ENCODE data around the gene RFPL1. TPM values are rescaled to one million over a fixed set of nuclear protein-coding genes. Genes with fewer than 3 reads are reported as not detected.

RFPL1 gene
- polyA plus RNA-seq, 1 donor from 2014 or later: not detected

DNA sequence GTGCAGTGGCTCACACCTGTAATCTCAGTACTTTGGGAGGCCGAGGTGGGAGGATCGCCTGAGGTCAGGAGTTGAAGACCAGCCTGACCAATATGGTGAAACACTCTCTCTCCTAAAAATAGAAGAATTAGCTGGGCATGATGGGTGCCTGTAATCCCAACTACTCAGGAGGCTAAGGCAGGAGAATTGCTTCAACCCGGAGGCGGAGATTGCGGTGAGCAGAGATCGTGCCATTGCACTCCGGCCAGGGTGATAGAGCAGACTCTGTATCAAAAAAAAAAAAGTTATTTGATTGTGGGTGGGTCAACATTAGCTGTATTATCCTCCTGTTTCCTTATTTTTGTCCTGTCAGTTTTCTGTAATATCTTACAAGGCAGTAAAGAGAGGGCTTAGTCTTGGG, 11.9 kb upstream of the RFPL1 start:
- no peak for TF ChIP-seq MXI1 (conservative IDR thresholded peaks at IDR 0.05; ENCODE audit: poor library complexity, severe bottlenecking)
- TF ChIP-seq, protein P1, sequence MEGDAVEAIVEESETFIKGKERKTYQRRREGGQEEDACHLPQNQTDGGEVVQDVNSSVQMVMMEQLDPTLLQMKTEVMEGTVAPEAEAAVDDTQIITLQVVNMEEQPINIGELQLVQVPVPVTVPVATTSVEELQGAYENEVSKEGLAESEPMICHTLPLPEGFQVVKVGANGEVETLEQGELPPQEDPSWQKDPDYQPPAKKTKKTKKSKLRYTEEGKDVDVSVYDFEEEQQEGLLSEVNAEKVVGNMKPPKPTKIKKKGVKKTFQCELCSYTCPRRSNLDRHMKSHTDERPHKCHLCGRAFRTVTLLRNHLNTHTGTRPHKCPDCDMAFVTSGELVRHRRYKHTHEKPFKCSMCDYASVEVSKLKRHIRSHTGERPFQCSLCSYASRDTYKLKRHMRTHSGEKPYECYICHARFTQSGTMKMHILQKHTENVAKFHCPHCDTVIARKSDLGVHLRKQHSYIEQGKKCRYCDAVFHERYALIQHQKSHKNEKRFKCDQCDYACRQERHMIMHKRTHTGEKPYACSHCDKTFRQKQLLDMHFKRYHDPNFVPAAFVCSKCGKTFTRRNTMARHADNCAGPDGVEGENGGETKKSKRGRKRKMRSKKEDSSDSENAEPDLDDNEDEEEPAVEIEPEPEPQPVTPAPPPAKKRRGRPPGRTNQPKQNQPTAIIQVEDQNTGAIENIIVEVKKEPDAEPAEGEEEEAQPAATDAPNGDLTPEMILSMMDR (IDR thresholded peaks at IDR 0.05; ENCODE audit: poor library complexity, severe bottlenecking): no peak
- no peak for TF ChIP-seq RAD21 (conservative IDR thresholded peaks at IDR 0.05)
- TF ChIP-seq POLR2AphosphoS5 (IDR thresholded peaks at IDR 0.05): no peak
- TF ChIP-seq EZH2 (IDR thresholded peaks at IDR 0.05; ENCODE audit: borderline replicate concordance, insufficient read depth, low read length, poor library complexity, severe bottlenecking): no peak
- no peak for TF ChIP-seq SMC3 (conservative IDR thresholded peaks at IDR 0.05; ENCODE audit: poor library complexity)
- TF ChIP-seq, protein P2, sequence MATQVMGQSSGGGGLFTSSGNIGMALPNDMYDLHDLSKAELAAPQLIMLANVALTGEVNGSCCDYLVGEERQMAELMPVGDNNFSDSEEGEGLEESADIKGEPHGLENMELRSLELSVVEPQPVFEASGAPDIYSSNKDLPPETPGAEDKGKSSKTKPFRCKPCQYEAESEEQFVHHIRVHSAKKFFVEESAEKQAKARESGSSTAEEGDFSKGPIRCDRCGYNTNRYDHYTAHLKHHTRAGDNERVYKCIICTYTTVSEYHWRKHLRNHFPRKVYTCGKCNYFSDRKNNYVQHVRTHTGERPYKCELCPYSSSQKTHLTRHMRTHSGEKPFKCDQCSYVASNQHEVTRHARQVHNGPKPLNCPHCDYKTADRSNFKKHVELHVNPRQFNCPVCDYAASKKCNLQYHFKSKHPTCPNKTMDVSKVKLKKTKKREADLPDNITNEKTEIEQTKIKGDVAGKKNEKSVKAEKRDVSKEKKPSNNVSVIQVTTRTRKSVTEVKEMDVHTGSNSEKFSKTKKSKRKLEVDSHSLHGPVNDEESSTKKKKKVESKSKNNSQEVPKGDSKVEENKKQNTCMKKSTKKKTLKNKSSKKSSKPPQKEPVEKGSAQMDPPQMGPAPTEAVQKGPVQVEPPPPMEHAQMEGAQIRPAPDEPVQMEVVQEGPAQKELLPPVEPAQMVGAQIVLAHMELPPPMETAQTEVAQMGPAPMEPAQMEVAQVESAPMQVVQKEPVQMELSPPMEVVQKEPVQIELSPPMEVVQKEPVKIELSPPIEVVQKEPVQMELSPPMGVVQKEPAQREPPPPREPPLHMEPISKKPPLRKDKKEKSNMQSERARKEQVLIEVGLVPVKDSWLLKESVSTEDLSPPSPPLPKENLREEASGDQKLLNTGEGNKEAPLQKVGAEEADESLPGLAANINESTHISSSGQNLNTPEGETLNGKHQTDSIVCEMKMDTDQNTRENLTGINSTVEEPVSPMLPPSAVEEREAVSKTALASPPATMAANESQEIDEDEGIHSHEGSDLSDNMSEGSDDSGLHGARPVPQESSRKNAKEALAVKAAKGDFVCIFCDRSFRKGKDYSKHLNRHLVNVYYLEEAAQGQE (IDR thresholded peaks at IDR 0.05; ENCODE audit: borderline replicate concordance): no peak
- no peak for TF ChIP-seq EP300 (conservative IDR thresholded peaks at IDR 0.05; ENCODE audit: poor library complexity, severe bottlenecking)
- no peaks in the 10 kb centered on the region for H3K9me3 ChIP-seq (ENCODE audit: low read length)
- H2AFZ ChIP-seq (ENCODE audit: low read depth, low read length): no peak overlapping the region
- no peak overlapping the region for H3K4me2 ChIP-seq (ENCODE audit: low read length)
- no peaks in the 10 kb centered on the region for H3K27me3 ChIP-seq (ENCODE audit: insufficient read depth, low read depth, low read length)
- no peaks in the 10 kb centered on the region for H3K9me2 ChIP-seq (ENCODE audit: insufficient read depth, low read length)
- no peaks in the 10 kb centered on the region for H3F3A ChIP-seq (ENCODE audit: insufficient read depth, low read length, poor library complexity, severe bottlenecking)
- H3K79me2 ChIP-seq (replicated peaks; ENCODE audit: insufficient read depth, low read length): no peaks in the 10 kb centered on the region
- H4K20me1 ChIP-seq (ENCODE audit: insufficient read depth): no peaks in the 10 kb centered on the region
- no peak overlapping the region for H3K27ac ChIP-seq (ENCODE audit: low read length)
- H3K4me3 ChIP-seq (ENCODE audit: low read length): no peak overlapping the region
- H3K9ac ChIP-seq (ENCODE audit: low read length): no peak overlapping the region
- H3K36me3 ChIP-seq (ENCODE audit: insufficient read depth, low read length): no peaks in the 10 kb centered on the region

DNA sequence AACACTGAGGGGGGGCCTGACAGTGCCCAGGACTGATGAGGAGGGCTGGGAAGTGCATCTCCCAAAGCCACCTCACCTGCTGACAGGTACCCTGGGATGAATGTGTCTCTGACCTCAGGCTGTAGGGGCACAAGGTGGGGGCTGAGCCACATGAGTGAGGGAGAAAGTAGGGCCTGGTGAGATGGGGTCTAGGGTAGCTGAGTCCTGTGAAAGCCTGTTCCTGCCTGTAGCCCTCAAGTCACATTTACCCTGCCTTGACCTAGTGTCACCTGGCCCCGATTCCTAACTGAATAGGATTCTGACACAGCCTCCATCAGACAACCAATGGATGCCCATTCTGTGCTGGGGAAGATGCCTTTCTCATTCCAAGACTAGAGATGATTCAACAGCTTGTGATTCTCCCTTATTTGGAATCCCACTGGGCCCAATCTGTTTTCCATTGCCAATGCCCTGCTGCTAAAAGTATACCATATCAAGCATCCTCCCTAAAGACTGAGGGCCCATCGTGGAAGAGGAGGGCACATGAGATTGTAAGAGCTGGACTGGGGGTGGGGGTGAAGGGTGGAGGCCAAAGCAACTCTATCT, 11.1 kb upstream of the RFPL1 start:
- Histone ChIP-seq H3K9me3 (ENCODE audit: low read length) (no peaks in the 10 kb centered on the region), H3K27ac (ENCODE audit: low read length) (no peak overlapping the region), H2AFZ (ENCODE audit: low read depth, low read length) (no peak overlapping the region), H4K20me1 (ENCODE audit: insufficient read depth) (no peaks in the 10 kb centered on the region), H3K9me2 (ENCODE audit: insufficient read depth, low read length) (no peaks in the 10 kb centered on the region), H3K27me3 (ENCODE audit: insufficient read depth, low read depth, low read length) (no peaks in the 10 kb centered on the region), H3K79me2 (replicated peaks; ENCODE audit: insufficient read depth, low read length) (no peaks in the 10 kb centered on the region), H3K36me3 (ENCODE audit: insufficient read depth, low read length) (no peaks in the 10 kb centered on the region), H3K4me3 (ENCODE audit: low read length) (no peak overlapping the region), H3K4me2 (ENCODE audit: low read length) (no peak overlapping the region), H3F3A (ENCODE audit: insufficient read depth, low read length, poor library complexity, severe bottlenecking) (no peaks in the 10 kb centered on the region), H3K9ac (ENCODE audit: low read length) (no peak overlapping the region)
- TF ChIP-seq, protein P1 (IDR thresholded peaks at IDR 0.05; ENCODE audit: poor library complexity, severe bottlenecking): no peak
- TF ChIP-seq RAD21 (conservative IDR thresholded peaks at IDR 0.05): no peak
- TF ChIP-seq POLR2AphosphoS5 (IDR thresholded peaks at IDR 0.05): no peak
